Rectal smooth muscle tissue (tissue), 1 donor: ENCODE measurements around the gene GRK3.
A peak's percentile ranks its signal among the peaks of the same experiment; 100 is the strongest.
"Not testable (repeated sequence)": the region's sequence is repeated elsewhere in the genome, so short reads cannot be mapped to it uniquely, and the experiment has no call there.

ENCODE experiments used
- H3K27ac ChIP-seq: one replicate; pipeline ENCODE4 v1.7.0; 2013; ENCODE audit warnings: low read depth, low read length, inconsistent platforms
- H3K27me3 ChIP-seq: one replicate; pipeline ENCODE4 v1.7.0; 2013; ENCODE audit warnings: low read length; ENCODE audit not compliant: control insufficient read depth, insufficient read depth
- H3K36me3 ChIP-seq: one replicate; pipeline ENCODE4 v1.7.0; 2013; ENCODE audit warnings: low read length; ENCODE audit not compliant: control insufficient read depth, insufficient read depth
- H3K4me1 ChIP-seq: one replicate; pipeline ENCODE4 v1.7.0; 2013; ENCODE audit warnings: low read length; ENCODE audit not compliant: control insufficient read depth, insufficient read depth
- H3K4me3 ChIP-seq: one replicate; pipeline ENCODE4 v1.7.0; 2013; ENCODE audit warnings: low read length
- H3K9ac ChIP-seq: one replicate; pipeline ENCODE4 v1.7.0; 2013; ENCODE audit warnings: low read length

GRK3 gene

GRCh38 chr22:25702040-25702439 is 137.6 kb downstream of the GRK3 start:
- H3K4me3 ChIP-seq = no peak overlapping the region
- H3K36me3 ChIP-seq = no peaks in the 10 kb centered on the region
- H3K9ac ChIP-seq = no peak overlapping the region
- H3K4me1 ChIP-seq = no peaks in the 10 kb centered on the region
- H3K27me3 ChIP-seq = no peaks in the 10 kb centered on the region
- no peak overlapping the region for H3K27ac ChIP-seq

DNA sequence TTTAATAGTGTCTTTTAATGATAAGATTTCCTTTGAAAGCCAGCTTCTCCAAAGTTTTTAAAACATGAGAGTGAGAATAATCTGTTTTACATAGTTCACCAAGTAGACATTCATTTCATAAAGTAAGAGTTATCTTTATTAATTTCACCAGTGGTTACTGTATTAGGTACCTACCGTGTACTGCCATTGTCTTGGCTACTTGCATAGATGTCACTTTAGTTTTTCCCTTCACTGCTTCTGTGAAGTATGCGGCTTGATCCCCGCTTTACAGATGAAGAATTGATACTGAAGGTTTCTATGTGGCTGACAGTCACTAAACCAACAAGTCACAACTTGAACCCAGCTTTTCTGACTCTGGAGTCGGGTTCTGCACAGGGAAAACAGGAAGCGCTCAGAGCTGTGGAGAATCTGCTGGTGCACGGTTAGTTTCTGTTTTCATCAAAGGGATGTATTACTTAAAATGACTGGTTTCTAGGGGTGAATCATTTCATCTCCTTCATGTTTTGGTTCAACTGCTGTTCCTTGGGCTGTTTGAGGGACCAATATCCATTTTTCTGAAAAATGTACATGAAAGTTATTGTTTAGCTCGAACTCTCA is 138.2 kb downstream of the GRK3 start:
- Histone ChIP-seq H3K9ac (no peak overlapping the region), H3K27ac (no peak overlapping the region), H3K36me3 (no peaks in the 10 kb centered on the region), H3K4me3 (no peak overlapping the region), H3K27me3 (no peaks in the 10 kb centered on the region), H3K4me1 (no peaks in the 10 kb centered on the region)

DNA sequence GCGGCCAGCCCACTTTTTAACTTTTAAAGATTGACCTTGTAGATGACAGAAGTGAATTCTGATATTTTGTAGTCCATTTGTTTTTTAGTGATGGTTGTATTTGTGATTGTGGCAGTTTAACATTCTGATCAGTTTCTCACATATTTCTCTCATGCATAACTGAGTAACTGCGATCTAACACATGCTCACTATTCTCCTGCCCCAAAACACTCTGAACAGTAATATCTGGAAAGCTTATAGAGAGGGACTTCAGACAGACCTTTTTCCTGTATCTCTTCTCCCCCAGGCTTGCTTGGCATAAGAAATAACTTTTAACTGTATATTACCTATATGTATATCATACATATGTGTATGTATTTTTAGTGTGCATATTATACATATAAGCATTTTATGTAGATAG is 140.2 kb downstream of the GRK3 start:
- Histone ChIP-seq H3K4me3 (no peak overlapping the region), H3K27me3 (no peaks in the 10 kb centered on the region), H3K9ac (no peak overlapping the region), H3K27ac (no peak overlapping the region), H3K4me1 (no peaks in the 10 kb centered on the region), H3K36me3 (no peaks in the 10 kb centered on the region)

- Histone ChIP-seq H3K36me3 (no peaks in the 10 kb centered on the region), H3K4me1 (no peaks in the 10 kb centered on the region), H3K27ac (no peak overlapping the region), H3K4me3 (no peak overlapping the region), H3K27me3 (no peaks in the 10 kb centered on the region), H3K9ac (no peak overlapping the region)
Measured at GRCh38 chr22:25706197-25706596, 141.7 kb downstream of the GRK3 start.

- not testable (repeated sequence) for H3K4me3 ChIP-seq, H3K9ac ChIP-seq, H3K27ac ChIP-seq, H3K27me3 ChIP-seq, H3K4me1 ChIP-seq, H3K36me3 ChIP-seq
Measured at GRCh38 chr22:25708430-25708829, 144.0 kb downstream of the GRK3 start.

DNA sequence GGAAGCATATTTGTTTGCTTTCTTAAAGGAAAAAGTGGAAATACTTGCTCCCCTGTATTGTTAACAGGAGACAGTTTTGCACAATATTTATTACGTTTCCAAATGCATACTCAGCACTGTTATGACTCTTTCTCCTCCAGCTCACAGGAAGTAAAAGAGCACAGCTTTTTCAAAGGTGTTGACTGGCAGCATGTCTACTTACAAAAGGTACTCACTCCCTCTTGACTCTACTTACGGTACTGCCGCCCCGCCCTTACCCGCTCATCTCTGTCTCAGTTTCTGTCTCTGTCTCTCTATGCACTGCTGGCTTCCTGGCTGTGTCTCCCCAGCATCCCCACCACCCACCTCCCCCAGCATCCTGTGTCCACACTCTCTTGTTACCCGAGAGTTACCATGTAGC is 145.3 kb downstream of the GRK3 start:
- no peak overlapping the region for H3K27ac ChIP-seq
- no peak overlapping the region for H3K9ac ChIP-seq
- no peak overlapping the region for H3K4me3 ChIP-seq
- no peaks in the 10 kb centered on the region for H3K36me3 ChIP-seq
- no peaks in the 10 kb centered on the region for H3K4me1 ChIP-seq
- H3K27me3 ChIP-seq = no peaks in the 10 kb centered on the region

GRCh38 chr22:25710501-25710900 is 146.0 kb downstream of the GRK3 start:
- Histone ChIP-seq H3K4me1 (no peaks in the 10 kb centered on the region), H3K36me3 (no peaks in the 10 kb centered on the region), H3K27ac (no peak overlapping the region), H3K27me3 (no peaks in the 10 kb centered on the region), H3K9ac (no peak overlapping the region), H3K4me3 (no peak overlapping the region)

DNA sequence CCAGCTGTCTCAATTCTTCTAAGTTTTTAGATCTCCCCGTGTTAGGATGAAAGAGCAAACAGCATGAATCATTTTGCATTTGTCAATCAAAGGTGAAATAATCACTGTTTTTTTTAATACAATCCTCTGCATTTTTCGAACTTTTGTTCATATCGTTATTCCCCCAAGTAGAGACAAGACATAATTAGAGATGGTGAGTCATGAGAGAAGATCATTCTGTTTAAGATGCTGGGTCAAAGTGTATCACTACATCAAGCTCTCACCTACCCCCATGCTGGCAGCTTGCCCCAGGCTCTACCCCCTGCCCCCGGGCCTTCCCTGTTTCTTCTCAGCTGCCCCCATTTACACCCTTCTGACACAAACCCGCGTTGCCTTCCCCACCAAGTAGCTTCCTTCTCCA is 147.0 kb downstream of the GRK3 start:
- no peaks in the 10 kb centered on the region for H3K27me3 ChIP-seq
- H3K4me3 ChIP-seq = no peak overlapping the region
- H3K4me1 ChIP-seq = no peaks in the 10 kb centered on the region
- no peak overlapping the region for H3K9ac ChIP-seq
- no peak overlapping the region for H3K27ac ChIP-seq
- H3K36me3 ChIP-seq = no peaks in the 10 kb centered on the region

DNA sequence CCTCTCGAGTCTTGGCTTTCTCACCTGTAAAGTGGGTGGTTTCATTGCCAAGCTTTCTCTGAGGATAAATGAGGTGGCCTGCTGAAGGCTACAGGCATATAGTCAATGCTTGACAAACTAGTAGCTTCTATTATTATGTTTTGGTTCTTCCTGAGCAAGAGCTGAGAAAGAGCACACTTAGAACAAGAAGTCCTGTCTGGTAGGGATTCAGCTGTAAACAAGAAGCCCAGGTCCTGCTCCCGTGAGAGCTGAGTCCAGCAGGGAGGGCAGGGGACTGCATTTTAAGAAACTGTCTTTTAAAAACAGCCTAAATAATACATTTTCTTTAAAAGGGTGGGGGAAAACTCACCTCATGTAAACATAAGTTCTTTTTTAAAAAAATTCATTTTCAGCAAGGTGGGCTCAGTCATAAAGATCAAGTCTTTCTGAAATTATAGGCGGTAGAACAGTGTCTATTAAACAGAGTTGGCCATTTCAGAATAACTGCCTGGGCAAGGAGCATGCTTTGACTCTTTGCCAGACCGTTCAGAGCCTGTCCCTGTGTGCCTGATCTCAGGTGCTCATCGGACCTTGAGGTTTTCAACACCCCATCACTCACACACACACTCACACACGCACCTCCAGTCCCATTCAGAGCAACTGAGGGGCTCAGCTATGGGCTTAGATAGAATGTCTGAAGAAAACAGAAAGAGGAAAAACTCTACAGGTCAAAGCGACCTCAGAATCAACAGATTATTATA is 148.4 kb downstream of the GRK3 start:
- Histone ChIP-seq H3K4me1 (no peaks in the 10 kb centered on the region), H3K36me3 (no peaks in the 10 kb centered on the region), H3K9ac (no peak overlapping the region), H3K27ac (no peak overlapping the region), H3K4me3 (no peak overlapping the region), H3K27me3 (no peaks in the 10 kb centered on the region)

- no peaks in the 10 kb centered on the region for H3K27me3 ChIP-seq
- no peak overlapping the region for H3K9ac ChIP-seq
- no peak overlapping the region for H3K4me3 ChIP-seq
- no peaks in the 10 kb centered on the region for H3K4me1 ChIP-seq
- H3K36me3 ChIP-seq = no peaks in the 10 kb centered on the region
- H3K27ac ChIP-seq = no peak overlapping the region
Measured at GRCh38 chr22:25714070-25714469, 149.6 kb downstream of the GRK3 start.

GRCh38 chr22:25714739-25715138 is 150.3 kb downstream of the GRK3 start:
- H3K4me1 ChIP-seq = no peaks in the 10 kb centered on the region
- H3K27me3 ChIP-seq = no peaks in the 10 kb centered on the region
- H3K9ac ChIP-seq = no peak overlapping the region
- no peaks in the 10 kb centered on the region for H3K36me3 ChIP-seq
- H3K27ac ChIP-seq = peak overlapping the region; percentile 27
- no peak overlapping the region for H3K4me3 ChIP-seq

DNA sequence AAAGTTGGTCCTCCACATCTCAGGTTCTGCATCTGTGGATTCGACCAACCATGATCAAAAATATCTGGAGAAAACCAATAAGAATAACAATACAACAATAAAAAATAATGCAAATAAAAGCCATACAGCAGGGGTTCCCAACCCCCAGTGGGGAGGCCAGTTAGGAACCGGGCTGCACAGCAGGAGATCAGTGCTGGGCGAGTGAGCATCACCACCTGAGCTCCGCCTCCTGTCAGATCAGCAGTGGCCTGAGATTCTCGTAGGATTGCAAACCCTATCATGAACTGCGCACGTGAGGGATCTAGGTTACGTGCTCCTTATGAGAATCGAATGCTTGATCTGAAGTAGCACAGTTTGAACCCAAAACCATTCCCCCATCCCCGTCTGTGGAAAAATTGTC is 152.2 kb downstream of the GRK3 start:
- H3K9ac ChIP-seq = no peak overlapping the region
- H3K36me3 ChIP-seq = no peaks in the 10 kb centered on the region
- no peaks in the 10 kb centered on the region for H3K27me3 ChIP-seq

More for the DNA sequence above, 152.2 kb downstream of the GRK3 start:
- no peaks in the 10 kb centered on the region for H3K4me1 ChIP-seq
- H3K4me3 ChIP-seq = no peak overlapping the region
- H3K27ac ChIP-seq = no peak overlapping the region
